NCI-H345 (cell line): ENCODE measurements around the gene MET.
"Not testable (repeated sequence)": the region's sequence is repeated elsewhere in the genome, so short reads cannot be mapped to it uniquely, and the experiment has no call there.

Experiments
- DNase-seq: peaks from one replicate; lab custom pipeline; 2025; lab: John Stamatoyannopoulos, UW

The MET gene

GRCh38 chr7:116671681-116672595 is at the start of gene MET:
Gene MET (plus strand): TSS chr7:116672196. CDS start chr7:116699085, 26,889 bp downstream.
- peak; percentile 87 for DNase-seq

DNA sequence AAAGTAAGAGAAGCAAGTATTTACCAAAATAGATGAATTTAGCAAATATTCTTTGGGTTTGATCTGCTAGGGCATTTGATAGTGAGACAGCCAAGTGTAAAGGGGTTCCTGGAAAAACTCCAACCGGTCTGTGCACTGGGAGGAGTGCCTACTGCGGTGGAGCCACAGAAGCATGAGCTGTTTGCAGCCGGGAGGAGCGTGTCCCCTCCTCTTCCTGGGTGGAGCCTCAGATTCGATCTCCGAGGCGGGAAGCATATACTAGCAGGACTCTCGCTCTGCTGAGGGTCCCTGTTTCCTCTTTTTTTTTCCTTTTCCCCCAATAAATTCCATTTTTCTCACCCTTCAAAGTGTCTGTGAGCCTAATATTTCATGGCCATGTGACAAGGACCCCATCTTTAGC is 45.1 kb upstream of the MET start:
- DNase-seq = no peak

GRCh38 chr7:116629051-116629463 is 42.9 kb upstream of the MET start:
- DNase-seq = no peak

GRCh38 chr7:116630357-116630756 is 41.6 kb upstream of the MET start:
- DNase-seq = no peak

- no peak for DNase-seq
Measured at GRCh38 chr7:116630932-116631671, 40.9 kb upstream of the MET start.

GRCh38 chr7:116631676-116632075 is 40.3 kb upstream of the MET start:
- DNase-seq = no peak

DNA sequence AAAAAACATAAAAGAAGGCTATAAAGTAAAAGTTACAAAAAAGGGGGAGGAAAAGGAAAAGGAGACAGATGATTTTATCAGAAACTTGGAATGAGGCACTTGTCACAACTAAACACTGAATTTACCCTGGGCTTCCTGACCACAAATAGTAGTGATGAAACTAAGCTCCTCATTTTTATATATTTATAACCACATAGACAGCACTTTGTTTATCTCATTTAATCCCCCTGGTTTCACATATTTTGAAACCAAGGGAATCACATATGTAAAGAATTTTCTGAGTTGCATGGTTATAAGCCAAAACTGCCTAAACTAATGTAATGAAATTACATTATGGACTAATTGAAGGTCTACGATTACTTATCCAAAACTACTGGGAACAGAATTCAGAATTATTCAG is 39.6 kb upstream of the MET start:
- DNase-seq = no peak

DNA sequence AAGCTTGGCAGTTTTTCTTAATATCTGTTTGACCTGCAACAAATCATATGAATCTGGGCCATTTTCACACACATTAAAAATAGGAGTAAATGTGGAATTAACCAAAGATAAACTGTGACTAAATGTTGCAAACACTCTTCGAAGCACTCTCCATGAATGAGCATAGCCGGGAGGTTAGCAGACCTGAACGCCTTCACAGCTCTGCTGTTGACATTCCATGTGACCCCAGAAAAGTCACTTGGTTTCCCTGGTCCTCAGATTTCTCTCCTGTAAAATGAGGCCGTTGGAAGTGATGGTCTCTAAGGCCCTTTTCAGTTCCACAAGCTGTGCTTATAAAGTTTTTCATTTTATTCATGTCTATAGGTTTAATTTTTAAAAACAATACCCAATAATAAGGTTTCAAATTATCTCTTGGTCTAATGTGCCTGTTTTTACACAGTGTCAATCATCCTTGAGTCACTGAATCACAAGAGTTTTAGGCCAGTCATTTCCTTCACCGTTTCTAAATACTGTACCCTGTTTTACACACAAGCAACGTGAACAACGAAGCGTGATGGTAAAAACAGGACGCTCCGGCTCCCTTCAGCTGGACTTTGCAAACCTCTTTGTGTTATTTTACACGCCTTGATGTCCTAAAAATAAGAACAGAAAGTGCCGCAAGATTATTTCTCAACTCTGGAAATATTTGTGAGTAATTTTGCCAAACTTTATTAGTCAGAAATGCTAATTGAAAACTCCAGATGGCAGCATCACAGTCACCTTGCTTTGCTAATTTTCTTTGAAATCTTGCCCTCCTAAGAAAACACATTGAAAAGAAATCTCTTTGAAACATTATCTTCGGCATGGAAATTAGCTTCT is 38.6 kb upstream of the MET start:
- no peak for DNase-seq

DNA sequence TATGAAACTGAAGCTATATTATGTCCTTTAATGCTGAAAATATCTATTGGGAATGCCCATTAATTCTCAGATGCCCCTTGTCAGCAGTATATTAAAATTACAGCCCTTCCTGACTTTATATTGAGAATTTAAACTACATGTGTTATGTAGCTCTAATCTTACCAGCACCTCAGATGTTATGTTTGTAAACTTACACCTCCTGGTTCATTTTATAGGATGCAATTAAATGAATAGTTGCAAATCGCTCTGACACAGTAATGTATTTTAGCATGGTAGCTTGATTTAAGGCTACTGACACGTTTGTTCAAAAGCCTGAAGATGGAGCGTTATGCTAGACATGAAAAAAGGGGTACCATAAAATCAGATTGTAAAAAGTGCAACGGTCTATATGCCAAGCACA is 35.0 kb upstream of the MET start:
- no peak for DNase-seq

DNA sequence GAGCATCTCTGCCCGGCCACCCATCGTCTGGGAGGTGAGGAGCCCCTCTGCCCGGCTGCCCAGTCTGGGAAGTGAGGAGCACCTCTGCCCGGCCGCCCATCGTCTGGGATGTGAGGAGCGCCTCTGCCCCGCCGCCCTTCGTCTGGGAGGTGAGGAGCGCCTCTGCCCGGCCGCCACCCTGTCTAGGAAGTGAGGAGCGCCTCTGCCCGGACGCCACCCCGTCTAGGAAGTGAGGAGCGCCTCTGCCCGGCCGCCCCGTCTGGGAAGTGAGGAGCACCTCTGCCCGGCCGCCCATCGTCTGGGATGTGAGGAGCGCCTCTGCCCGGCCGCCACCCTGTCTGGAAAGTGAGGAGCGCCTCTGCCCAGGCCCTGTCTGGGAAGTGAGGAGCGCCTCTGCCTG is 33.4 kb upstream of the MET start:
- not testable (repeated sequence) for DNase-seq

DNA sequence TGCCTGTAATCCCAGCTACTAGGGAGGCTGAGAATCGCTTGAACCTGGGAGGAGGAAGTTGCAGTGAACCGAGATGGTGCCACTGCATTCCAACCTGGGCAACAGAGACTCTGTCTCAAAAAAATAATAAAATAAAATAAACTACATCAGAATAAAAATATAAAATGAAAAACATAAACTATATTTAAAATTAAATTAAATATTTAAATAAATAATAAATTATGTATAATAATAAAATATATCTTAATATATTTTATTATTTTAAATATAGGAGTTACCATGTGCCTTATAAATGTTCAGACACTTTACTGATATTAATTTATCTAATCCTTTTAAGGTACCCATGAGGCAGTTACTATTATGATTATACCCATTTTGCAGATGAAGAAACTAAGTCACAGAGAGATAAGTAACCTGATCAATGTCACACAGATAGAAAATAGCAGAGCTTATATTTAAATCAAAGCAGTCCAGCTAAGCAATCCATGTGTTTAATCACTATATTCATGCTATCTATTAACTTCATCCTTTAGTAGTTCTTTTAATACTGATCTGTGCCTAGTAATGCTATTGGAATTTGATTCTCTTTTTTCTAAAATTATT is 30.3 kb upstream of the MET start:
- DNase-seq = no peak

- not testable (repeated sequence) for DNase-seq
Measured at GRCh38 chr7:116643148-116643547, 28.8 kb upstream of the MET start.

GRCh38 chr7:116644628-116645027 is 27.4 kb upstream of the MET start:
- no peak for DNase-seq

DNA sequence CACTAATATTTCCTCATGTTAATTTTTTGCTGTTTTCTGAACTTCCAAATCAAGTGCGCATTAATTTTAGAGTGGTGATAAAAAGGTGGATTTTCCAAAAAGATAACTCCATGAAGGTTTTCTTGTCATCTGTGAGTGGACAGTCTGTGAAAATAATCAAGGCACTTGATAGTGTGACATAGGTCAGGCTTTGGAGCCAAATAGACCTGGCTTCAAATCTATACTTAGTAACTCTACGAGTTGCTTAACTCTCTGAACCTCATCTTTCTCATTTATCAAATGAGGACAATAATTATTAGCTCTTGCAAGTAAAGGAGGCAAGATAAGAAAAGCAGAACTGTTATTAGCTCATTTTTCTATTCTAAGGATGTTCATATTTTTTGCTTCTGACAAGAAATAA is 24.7 kb upstream of the MET start:
- DNase-seq = no peak

- no peak for DNase-seq
Measured at GRCh38 chr7:116647861-116648260, 24.1 kb upstream of the MET start.

GRCh38 chr7:116650436-116650835 is 21.6 kb upstream of the MET start:
- DNase-seq = no peak

- DNase-seq = no peak
Measured at GRCh38 chr7:116652793-116653192, 19.2 kb upstream of the MET start.

- DNase-seq = no peak
Measured at GRCh38 chr7:116653204-116653603, 18.8 kb upstream of the MET start.

DNA sequence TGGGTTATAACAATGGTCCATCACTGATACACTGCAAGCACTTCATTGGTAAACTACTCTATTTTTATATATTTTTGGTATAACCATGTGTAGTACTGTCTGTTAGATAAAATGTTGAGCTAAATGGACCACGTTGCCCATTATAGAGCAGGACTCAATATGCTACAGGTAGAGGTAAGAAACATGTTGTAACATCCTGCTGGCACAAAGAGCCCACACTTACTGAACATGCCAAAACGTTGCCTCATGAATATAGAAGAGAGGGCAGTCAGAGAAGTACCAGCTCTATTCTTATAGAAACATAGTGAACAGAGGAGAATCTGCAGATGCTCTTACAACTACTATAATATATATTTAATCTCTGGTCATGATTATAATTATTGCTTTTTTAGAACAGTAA is 18.4 kb upstream of the MET start:
- no peak for DNase-seq

DNA sequence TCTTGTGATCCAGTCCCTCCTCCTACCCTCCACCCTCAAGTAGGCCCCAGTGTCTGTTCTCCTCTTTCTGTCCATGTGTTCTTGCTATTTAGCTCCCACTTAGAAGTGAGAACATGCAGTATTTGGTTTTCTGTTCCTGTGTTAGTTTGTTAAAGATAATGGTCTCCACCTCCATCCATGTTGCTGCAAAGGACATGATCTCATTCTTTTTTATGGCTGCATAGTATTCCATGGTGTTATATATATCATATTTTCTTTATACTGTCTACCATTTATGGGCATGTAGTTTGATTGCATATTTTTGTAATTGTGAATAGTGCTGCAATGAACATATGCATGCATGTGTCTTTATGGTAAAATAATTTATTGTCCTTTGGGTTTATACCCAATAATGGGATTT is 12.7 kb upstream of the MET start:
- DNase-seq = not testable (repeated sequence)

GRCh38 chr7:116661865-116662264 is 10.1 kb upstream of the MET start:
- no peak for DNase-seq

DNA sequence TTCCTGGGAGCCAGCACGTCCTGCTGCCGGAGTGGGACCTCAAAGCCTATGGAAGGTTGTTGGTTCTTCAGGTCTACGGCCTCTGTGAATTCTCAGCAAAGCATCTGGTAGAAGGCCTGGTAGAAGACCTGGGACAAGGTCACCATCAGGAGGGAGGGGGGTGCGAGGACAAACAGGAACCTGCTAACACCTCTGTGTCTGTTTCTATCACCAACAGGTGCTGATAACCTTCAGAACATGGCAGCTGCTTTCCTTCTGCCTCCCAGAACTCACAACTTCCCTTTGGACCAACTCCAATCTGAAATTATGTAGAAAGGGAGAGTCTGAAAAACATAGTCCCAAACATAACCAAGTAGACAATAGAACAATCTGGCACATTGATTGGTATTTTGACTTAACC is 8.3 kb upstream of the MET start:
- DNase-seq = no peak
